Right lobe of liver (tissue), 6 donors: ENCODE results near the gene SSX4B. TPM values are rescaled to one million over a fixed set of nuclear protein-coding genes. Genes with fewer than 3 reads are reported as not detected.
"Not testable (repeated sequence)": the region's sequence is repeated elsewhere in the genome, so short reads cannot be mapped to it uniquely, and the experiment has no call there.

Source experiments
- ATAC-seq, 4 donors: fragments of 200-7000 bp; cut with Tn5 transposase; one replicate each; pipeline ENCODE4 v1.9.1; 2020; ENCODE audit warnings: mild to moderate bottlenecking in 4 of 4, moderate library complexity in 4 of 4
- DNase-seq, 3 donors: peaks; one replicate each; pipeline ENCODE4 v3.0.0-alpha.2; 2020
- H3K27ac ChIP-seq, 3 donors: fragments of 200-600 bp; one replicate each; pipeline ENCODE4 v1.8.0; 2022
- H3K27me3 ChIP-seq, 2 donors: fragments of 200-600 bp; one replicate each; pipeline ENCODE4 v1.8.0; 2022
- H3K36me3 ChIP-seq, 4 donors: fragments of 200-600 bp; sonication (generic) in 1 of 4; one replicate each; pipeline versions ENCODE4 v1.5.1 to v1.8.0; 2017 to 2022; ENCODE audit warnings: control low read depth in 1 of 4
- H3K4me1 ChIP-seq, 4 donors: fragments of 200-600 bp; sonication (generic) in 1 of 4; one replicate each; pipeline versions ENCODE4 v1.5.1 to v1.8.0; 2017 to 2022; ENCODE audit warnings: control low read depth in 1 of 4
- H3K4me3 ChIP-seq, 3 donors: fragments of 200-600 bp; one replicate each; pipeline ENCODE4 v1.8.0; 2022
- H3K9me3 ChIP-seq, 4 donors: fragments of 200-600 bp; sonication (generic) in 1 of 4; one replicate each; pipeline versions ENCODE4 v1.5.1 to v1.8.0; 2017 to 2022; ENCODE audit warnings: control low read depth in 1 of 4
- CTCF ChIP-seq, 4 donors: fragments of 200-600 bp in 3 of 4; fragments of 450-650 bp in 1 of 4; IDR thresholded peaks; one replicate each; pipeline versions ENCODE4 v1.5.1 to v1.8.0; 2016 to 2022; ENCODE audit warnings: antibody characterized with exemption in 4 of 4, mild to moderate bottlenecking in 2 of 4
- POLR2A ChIP-seq: fragments of 450-650 bp; IDR thresholded peaks from one replicate; pipeline ENCODE4 v1.6.1; 2017; ENCODE audit warnings: antibody characterized with exemption, mild to moderate bottlenecking
- WGBS: methylation state at CpG from one replicate; pipeline ENCODE4 v1.1.6; 2018; ENCODE audit warnings: low coverage, low lambda C conversion rate; ENCODE audit not compliant: insufficient coverage; ENCODE audit errors: missing lambda C conversion rate; 5-methylcytosine and 5-hydroxymethylcytosine counted together
- intact Hi-C, 2 donors: fragments of 100-400 bp; cut with DNase I; formaldehyde crosslinking; loops; one replicate each; pipeline versions ENCODE4 v1.11.2 to v1.14.1; 2022
- long read RNA-seq: library from polyadenylated mRNA; unstranded; transcript quantifications from one replicate; pipeline ENCODE4 v2.0.0, GENCODE V29; 2019
- total RNA-seq, 6 experiments: library from RNA; depleted of rRNA in 2 of 6; stranded (reverse); fragments of >200 nt in 2 of 6; fragmentation: NEBNext Ultra II Directional in 3 of 6; extraction: Animal tissue kit (Norgen Biotek cat#: 25700) in 3 of 6; gene quantifications; one replicate each; pipeline versions ENCODE4 v1.1.0 to v1.2.4, GENCODE V29; 2016 to 2023
- donor health status: DM: no; HTN: yes; CAD: no.
- donor health status: DM: no; HTN: no; CAD: no.
- donor health status: DM: no; HTN: no; CAD: no.
- donor health status: DM: no; HTN: yes; CAD: no.
- donor health status: DM: no; HTN: yes; CAD: no.

The SSX4B gene
- not detected for total RNA-seq
- long read RNA-seq: 0 reads

DNA sequence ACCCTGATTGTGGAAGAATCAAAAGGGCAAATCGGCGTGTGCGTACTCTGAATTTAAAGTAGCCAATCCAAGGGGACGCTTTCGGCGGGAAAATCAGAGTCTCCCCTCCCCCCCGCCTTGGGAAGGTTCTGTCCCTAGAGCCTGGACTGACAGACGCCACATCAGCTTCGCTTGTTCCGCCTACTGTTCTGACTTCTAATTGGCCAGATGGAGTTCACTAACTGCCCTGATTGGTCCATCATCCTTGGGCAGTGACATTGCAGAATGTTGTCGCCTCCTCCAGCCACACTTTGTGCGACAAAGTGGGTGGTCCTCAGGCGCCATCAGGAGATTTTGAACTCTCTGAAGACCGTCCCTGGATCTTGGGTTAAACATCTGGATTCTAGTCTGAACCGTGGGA lies at the start of gene SSX4B:
Gene SSX4B (minus strand): TSS at position 101 of the 400 bp plus-strand sequence. CDS start 588 bp downstream, outside the sequence.
- H3K36me3 ChIP-seq, DNase-seq, H3K4me1 ChIP-seq, H3K27ac ChIP-seq, ATAC-seq, H3K9me3 ChIP-seq, H3K4me3 ChIP-seq, intact Hi-C loops, H3K27me3 ChIP-seq: not testable (repeated sequence)
- WGBS: no CpG with 5 or more reads among the region's 15 CpGs

- H3K27ac ChIP-seq: no peak overlapping the region
- no peaks in the 10 kb centered on the region for H3K9me3 ChIP-seq
- intact Hi-C loops: no loop called here
- DNase-seq (peak in 1 of 3 donors; percentile 49), ATAC-seq (no peak)
- H3K27me3 ChIP-seq: no peaks in the 10 kb centered on the region
- WGBS: 73% methylated on average over 7 of the region's 11 CpGs
- no peaks in the 10 kb centered on the region for H3K36me3 ChIP-seq
- no peaks in the 10 kb centered on the region for H3K4me1 ChIP-seq
- H3K4me3 ChIP-seq: no peak overlapping the region
- TF ChIP-seq POLR2A: no peak
- TF ChIP-seq CTCF (IDR thresholded peaks at IDR 0.05): no peak
Observed at GRCh38 chrX:48460606-48461005, 48.8 kb upstream of the SSX4B start.

GRCh38 chrX:48460031-48460430 lies 48.3 kb upstream of the SSX4B start:
- ATAC-seq: no peak
- no peak overlapping the region for H3K4me3 ChIP-seq
- intact Hi-C loops: no loop called here
- H3K27ac ChIP-seq: no peak overlapping the region
- no peaks in the 10 kb centered on the region for H3K27me3 ChIP-seq
- TF ChIP-seq POLR2A (no peak), CTCF (IDR thresholded peaks at IDR 0.05) (no peak)
- DNase-seq: peak in 1 of 3 donors; percentile 6
- no peaks in the 10 kb centered on the region for H3K4me1 ChIP-seq
- WGBS: 77% methylated on average over 3 of the region's 3 CpGs
- H3K36me3 ChIP-seq: no peaks in the 10 kb centered on the region
- H3K9me3 ChIP-seq: no peaks in the 10 kb centered on the region

DNA sequence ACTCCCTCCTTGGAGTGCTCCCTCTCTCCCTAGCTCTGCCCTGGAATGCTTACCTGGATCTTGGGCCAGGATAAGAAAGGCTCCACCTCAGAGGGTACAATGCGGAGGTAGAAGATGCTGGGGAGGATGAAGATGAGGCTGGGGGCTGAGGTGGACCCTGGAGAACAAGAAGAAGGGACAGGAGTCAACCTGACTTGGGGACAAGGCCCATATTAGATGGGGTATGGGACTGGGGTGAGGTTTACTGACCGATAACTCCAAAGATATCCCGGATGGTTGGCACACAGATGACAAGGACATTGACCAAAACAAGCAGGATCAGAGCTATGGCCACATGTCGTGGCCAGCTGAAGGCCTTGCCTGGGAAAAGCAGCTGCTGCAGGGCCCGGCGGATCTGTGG lies 47.7 kb upstream of the SSX4B start:
- intact Hi-C loops: no loop called here
- TF ChIP-seq CTCF (IDR thresholded peaks at IDR 0.05) (no peak), POLR2A (no peak)
- no peaks in the 10 kb centered on the region for H3K9me3 ChIP-seq
- H3K27me3 ChIP-seq: no peaks in the 10 kb centered on the region
- no peak for ATAC-seq
- H3K36me3 ChIP-seq: no peaks in the 10 kb centered on the region
- WGBS: 71% methylated on average over 2 of the region's 6 CpGs
- no peak overlapping the region for H3K27ac ChIP-seq
- no peaks in the 10 kb centered on the region for H3K4me1 ChIP-seq
- H3K4me3 ChIP-seq: no peak overlapping the region
- DNase-seq: peak in 1 of 3 donors; percentile 10

- Histone ChIP-seq H3K9me3 (no peaks in the 10 kb centered on the region), H3K4me3 (no peak overlapping the region), H3K36me3 (no peaks in the 10 kb centered on the region), H3K27ac (no peak overlapping the region), H3K27me3 (no peaks in the 10 kb centered on the region), H3K4me1 (no peaks in the 10 kb centered on the region)
- intact Hi-C loops: no loop called here
- DNase-seq: peak in 2 of 3 donors; percentile 37 to 57
- ATAC-seq: peak; percentile 54 to 71 (median 66)
- 86% methylated on average over 2 of the region's 6 CpGs for WGBS
- no peak for TF ChIP-seq CTCF (IDR thresholded peaks at IDR 0.05)
- no peak for TF ChIP-seq POLR2A
Observed at GRCh38 chrX:48458711-48459110, 47.0 kb upstream of the SSX4B start.
